PC-3 (cell line): ENCODE results near the gene SNCAIP. TPM values are rescaled to one million over a fixed set of nuclear protein-coding genes. Genes with fewer than 3 reads are reported as not detected.
"Not testable (repeated sequence)": the region's sequence is repeated elsewhere in the genome, so short reads cannot be mapped to it uniquely, and the experiment has no call there.

Experiments used
- ATAC-seq: fragments of 200-7000 bp; cut with Tn5 transposase; 2 replicates; pipeline ENCODE4 v1.9.1; 2020; ENCODE audit warnings: mild to moderate bottlenecking, moderate library complexity
- BruUV-seq: library from RNA; stranded (reverse); fragments of 400-500 nt; replicated peaks from 2 replicates; lab custom pipeline; 2021; lab: Mats Ljungman, UMichigan
- CTCF ChIA-PET: fragments of 300-600 bp; sonication (Branson Sonifier 250); formaldehyde crosslinking; loops from one replicate; lab custom pipeline; 2022; ENCODE audit warnings: antibody characterized with exemption; lab: Charles Lee
- POLR2A ChIA-PET: fragments of 300-600 bp; sonication (Branson Sonifier 250); formaldehyde crosslinking; loops from one replicate; lab custom pipeline; 2022; ENCODE audit warnings: antibody characterized with exemption; ENCODE audit not compliant: unreplicated experiment; lab: Charles Lee
- DNase-seq: peaks from one replicate; pipeline ENCODE4 v3.0.0-alpha.2; 2015
- H2AFZ ChIP-seq: fragments of 300-600 bp; sonication (generic); 2 replicates; pipeline ENCODE4 v1.6.0; 2016; ENCODE audit warnings: antibody characterized with exemption, low read length
- H3F3A ChIP-seq: fragments of 300-600 bp; sonication (generic); one replicate; pipeline ENCODE4 v1.6.0; 2017; ENCODE audit warnings: antibody characterized with exemption, low read length, control low read depth, mild to moderate bottlenecking; ENCODE audit not compliant: unreplicated experiment
- H3K27ac ChIP-seq: fragments of 300-600 bp; sonication (generic); 2 replicates; pipeline ENCODE4 v1.5.1; 2016; ENCODE audit warnings: mild to moderate bottlenecking, low read length
- H3K27me3 ChIP-seq: fragments of 300-600 bp; sonication (generic); 2 replicates; pipeline ENCODE4 v1.6.1; 2016; ENCODE audit warnings: low read length, mixed read lengths
- H3K36me3 ChIP-seq: fragments of 300-600 bp; sonication (generic); 2 replicates; pipeline ENCODE4 v1.6.1; 2016; ENCODE audit warnings: low read depth, mixed run types, low read length, mixed read lengths
- H3K4me1 ChIP-seq: fragments of 300-600 bp; sonication (generic); 2 replicates; pipeline ENCODE4 v1.5.1; 2016; ENCODE audit warnings: low read length; ENCODE audit not compliant: insufficient read depth
- H3K4me2 ChIP-seq: fragments of 300-600 bp; sonication (generic); 2 replicates; pipeline ENCODE4 v1.6.0; 2016; ENCODE audit warnings: low read length
- H3K4me3 ChIP-seq: fragments of 300-600 bp; sonication (generic); 2 replicates; pipeline ENCODE4 v1.5.1; 2016; ENCODE audit warnings: mild to moderate bottlenecking, low read length, mixed read lengths
- H3K79me2 ChIP-seq: fragments of 300-600 bp; sonication (generic); 2 replicates; pipeline ENCODE4 v1.6.1; 2017; ENCODE audit warnings: low read length, mixed read lengths
- H3K9ac ChIP-seq: fragments of 300-600 bp; sonication (generic); 2 replicates; pipeline ENCODE4 v1.6.0; 2016; ENCODE audit warnings: mild to moderate bottlenecking, low read length
- H3K9me2 ChIP-seq: fragments of 300-600 bp; sonication (generic); replicated peaks from 2 replicates; pipeline ENCODE4 v1.6.1; 2016; ENCODE audit warnings: mixed run types, low read length, mixed read lengths
- H3K9me3 ChIP-seq: fragments of 300-600 bp; sonication (generic); 2 replicates; pipeline ENCODE4 v1.6.1; 2016; ENCODE audit warnings: low read length, mixed read lengths
- H4K20me1 ChIP-seq: fragments of 300-600 bp; sonication (generic); 2 replicates; pipeline ENCODE4 v1.6.1; 2016; ENCODE audit warnings: low read length, mixed read lengths
- EZH2 ChIP-seq: fragments of 300-600 bp; sonication (generic); IDR thresholded peaks from one replicate; pipeline ENCODE4 v1.6.1; 2017; ENCODE audit warnings: antibody characterized with exemption, mild to moderate bottlenecking, low read length; ENCODE audit not compliant: unreplicated experiment
- EZH2phosphoT487 ChIP-seq: fragments of 300-600 bp; sonication (generic); IDR thresholded peaks from 2 replicates; pipeline ENCODE4 v1.6.1; 2018; ENCODE audit warnings: mild to moderate bottlenecking, antibody characterized with exemption, low read length, borderline replicate concordance
- intact Hi-C: fragments of 100-400 bp; cut with micrococcal nuclease; formaldehyde crosslinking; loops from 2 replicates; pipeline ENCODE4 v1.9.0; 2023
- total RNA-seq: library from RNA; depleted of rRNA; stranded (reverse); fragments of >200 nt; gene quantifications from 2 replicates; pipeline ENCODE4 v1.2.3, GENCODE V29; 2014
- TF ChIP-seq, protein P1 (sequence below): fragments of 300-600 bp; sonication (generic); conservative IDR thresholded peaks from 2 replicates; pipeline ENCODE4 v1.5.1; 2017; ENCODE audit warnings: antibody characterized with exemption, low read depth, mild to moderate bottlenecking, low read length

Gene SNCAIP
- total RNA-seq, 1 experiment from 2014 or later, result not detected

DNA sequence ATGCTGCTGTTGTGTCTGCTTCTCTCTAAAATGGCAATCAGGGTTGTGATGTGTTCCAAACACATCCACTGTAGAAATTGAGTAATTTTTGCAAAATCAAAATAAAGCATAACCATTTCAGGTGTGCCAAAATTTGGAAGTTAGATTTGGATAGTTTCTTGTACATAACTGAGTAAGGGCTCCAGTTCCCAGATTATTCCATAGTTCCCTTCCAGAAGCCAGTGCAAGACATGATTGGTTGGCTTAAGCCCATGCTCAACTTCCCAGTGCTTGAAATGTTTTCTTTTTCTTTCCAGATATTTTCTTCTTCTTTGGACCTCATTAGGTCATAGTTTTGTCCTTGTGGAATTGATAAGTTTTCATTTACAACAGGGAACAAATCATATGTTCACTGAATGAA lies 64.2 kb downstream of the SNCAIP start:
- Histone ChIP-seq H2AFZ (no peak overlapping the region), H3K9ac (no peak overlapping the region), H3K36me3 (no peaks in the 10 kb centered on the region), H3K27ac (no peak overlapping the region), H4K20me1 (no peaks in the 10 kb centered on the region), H3K9me3 (no peaks in the 10 kb centered on the region), H3K27me3 (no peaks in the 10 kb centered on the region), H3K9me2 (no peaks in the 10 kb centered on the region), H3K4me3 (no peak overlapping the region), H3K79me2 (no peaks in the 10 kb centered on the region), H3K4me2 (no peak overlapping the region), H3F3A (no peaks in the 10 kb centered on the region), H3K4me1 (no peaks in the 10 kb centered on the region)
- ChIA-PET POLR2A (no interaction called here), CTCF (no interaction called here)
- TF ChIP-seq EZH2 (no peak), EZH2phosphoT487 (no peak)
- TF ChIP-seq, protein P1, sequence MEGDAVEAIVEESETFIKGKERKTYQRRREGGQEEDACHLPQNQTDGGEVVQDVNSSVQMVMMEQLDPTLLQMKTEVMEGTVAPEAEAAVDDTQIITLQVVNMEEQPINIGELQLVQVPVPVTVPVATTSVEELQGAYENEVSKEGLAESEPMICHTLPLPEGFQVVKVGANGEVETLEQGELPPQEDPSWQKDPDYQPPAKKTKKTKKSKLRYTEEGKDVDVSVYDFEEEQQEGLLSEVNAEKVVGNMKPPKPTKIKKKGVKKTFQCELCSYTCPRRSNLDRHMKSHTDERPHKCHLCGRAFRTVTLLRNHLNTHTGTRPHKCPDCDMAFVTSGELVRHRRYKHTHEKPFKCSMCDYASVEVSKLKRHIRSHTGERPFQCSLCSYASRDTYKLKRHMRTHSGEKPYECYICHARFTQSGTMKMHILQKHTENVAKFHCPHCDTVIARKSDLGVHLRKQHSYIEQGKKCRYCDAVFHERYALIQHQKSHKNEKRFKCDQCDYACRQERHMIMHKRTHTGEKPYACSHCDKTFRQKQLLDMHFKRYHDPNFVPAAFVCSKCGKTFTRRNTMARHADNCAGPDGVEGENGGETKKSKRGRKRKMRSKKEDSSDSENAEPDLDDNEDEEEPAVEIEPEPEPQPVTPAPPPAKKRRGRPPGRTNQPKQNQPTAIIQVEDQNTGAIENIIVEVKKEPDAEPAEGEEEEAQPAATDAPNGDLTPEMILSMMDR, result no peak
- no TSS peak for BruUV-seq
- no peak for DNase-seq
- ATAC-seq, result no peak
- intact Hi-C loops, result no loop called here

- BruUV-seq, result no TSS peak
- Histone ChIP-seq H3K9me2 (no peaks in the 10 kb centered on the region), H3K4me1 (no peaks in the 10 kb centered on the region), H3K27me3 (no peaks in the 10 kb centered on the region), H2AFZ (no peak overlapping the region), H3K4me2 (no peak overlapping the region), H3K9ac (no peak overlapping the region), H3K36me3 (no peaks in the 10 kb centered on the region), H3K4me3 (no peak overlapping the region), H3K79me2 (no peaks in the 10 kb centered on the region), H4K20me1 (no peaks in the 10 kb centered on the region), H3K9me3 (no peaks in the 10 kb centered on the region), H3F3A (no peaks in the 10 kb centered on the region), H3K27ac (no peak overlapping the region)
- POLR2A ChIA-PET, result no interaction called here
- ATAC-seq, result no peak
- CTCF ChIA-PET, result no interaction called here
- no peak for DNase-seq
- intact Hi-C loops, result no loop called here
- TF ChIP-seq, protein P1, result no peak
- TF ChIP-seq EZH2phosphoT487, result no peak
- TF ChIP-seq EZH2, result no peak
Measured at GRCh38 chr5:122377026-122377425, 65.0 kb downstream of the SNCAIP start.

GRCh38 chr5:122382938-122383337 lies 70.9 kb downstream of the SNCAIP start:
- H3F3A ChIP-seq, H3K79me2 ChIP-seq, intact Hi-C loops, H3K9ac ChIP-seq, H3K27me3 ChIP-seq, ATAC-seq, POLR2A ChIA-PET, H3K4me1 ChIP-seq, H3K9me3 ChIP-seq, H3K27ac ChIP-seq, H3K4me2 ChIP-seq, DNase-seq, H3K36me3 ChIP-seq, CTCF ChIA-PET, BruUV-seq, H2AFZ ChIP-seq, H4K20me1 ChIP-seq, H3K4me3 ChIP-seq, H3K9me2 ChIP-seq: not testable (repeated sequence)
